ENCODE measurements around the gene GABBR2. TPM values are rescaled to one million over a fixed set of nuclear protein-coding genes. Genes with fewer than 3 reads are reported as not detected.
"Not testable (repeated sequence)": the region's sequence is repeated elsewhere in the genome, so short reads cannot be mapped to it uniquely, and the experiment has no call there.

Gene GABBR2
- total RNA-seq, 2 donors from 2014 or later, result 1.2 to 1.3 TPM

DNA sequence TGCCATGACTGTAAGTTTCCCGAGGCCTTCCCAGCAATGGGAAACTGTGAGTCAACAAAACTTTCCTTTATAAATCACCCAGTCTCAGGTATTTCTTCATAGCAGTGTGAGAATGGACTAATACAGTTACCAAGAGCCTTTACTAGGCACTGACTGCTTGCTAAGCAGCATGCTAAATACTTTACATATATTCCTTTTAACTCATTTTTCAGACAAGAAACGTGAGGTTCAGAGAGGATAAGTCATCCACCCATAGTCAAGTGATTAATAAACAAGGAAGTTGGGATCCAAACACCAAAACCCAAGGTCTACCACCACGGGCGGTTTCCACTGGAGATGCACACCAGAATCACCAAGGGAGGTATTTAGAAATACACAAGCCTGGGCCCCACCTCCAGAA is 50.8 kb downstream of the GABBR2 start:
- Mint-ChIP-seq H3K36me3 (ENCODE audit: low read depth) (no peaks in the 10 kb centered on the region), H3K4me1 (no peaks in the 10 kb centered on the region), H3K9me3 (peaks cover 3% of the 10 kb centered on the region), H3K27ac (no peak overlapping the region), H3K4me3 (no peak overlapping the region), H3K27me3 (ENCODE audit: insufficient read depth) (no peaks in the 10 kb centered on the region)
- no peaks in the 10 kb centered on the region for H3K9me3 ChIP-seq (ENCODE audit: control insufficient read depth, low read length)
- H3K36me3 ChIP-seq (ENCODE audit: control insufficient read depth, insufficient read depth, low read length), result no peaks in the 10 kb centered on the region
- no peaks in the 10 kb centered on the region for H3K27me3 ChIP-seq (ENCODE audit: control insufficient read depth, insufficient read depth, low read length, poor library complexity, severe bottlenecking)
- no peak overlapping the region for H3K9ac ChIP-seq (ENCODE audit: extremely low read depth, low read length, poor library complexity, severe bottlenecking)
- TF ChIP-seq, protein P1, sequence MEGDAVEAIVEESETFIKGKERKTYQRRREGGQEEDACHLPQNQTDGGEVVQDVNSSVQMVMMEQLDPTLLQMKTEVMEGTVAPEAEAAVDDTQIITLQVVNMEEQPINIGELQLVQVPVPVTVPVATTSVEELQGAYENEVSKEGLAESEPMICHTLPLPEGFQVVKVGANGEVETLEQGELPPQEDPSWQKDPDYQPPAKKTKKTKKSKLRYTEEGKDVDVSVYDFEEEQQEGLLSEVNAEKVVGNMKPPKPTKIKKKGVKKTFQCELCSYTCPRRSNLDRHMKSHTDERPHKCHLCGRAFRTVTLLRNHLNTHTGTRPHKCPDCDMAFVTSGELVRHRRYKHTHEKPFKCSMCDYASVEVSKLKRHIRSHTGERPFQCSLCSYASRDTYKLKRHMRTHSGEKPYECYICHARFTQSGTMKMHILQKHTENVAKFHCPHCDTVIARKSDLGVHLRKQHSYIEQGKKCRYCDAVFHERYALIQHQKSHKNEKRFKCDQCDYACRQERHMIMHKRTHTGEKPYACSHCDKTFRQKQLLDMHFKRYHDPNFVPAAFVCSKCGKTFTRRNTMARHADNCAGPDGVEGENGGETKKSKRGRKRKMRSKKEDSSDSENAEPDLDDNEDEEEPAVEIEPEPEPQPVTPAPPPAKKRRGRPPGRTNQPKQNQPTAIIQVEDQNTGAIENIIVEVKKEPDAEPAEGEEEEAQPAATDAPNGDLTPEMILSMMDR (conservative IDR thresholded peaks at IDR 0.05), result no peak
- WGBS, 2 experiments (ENCODE audit: insufficient coverage in 1 of 2, insufficient read length in 1 of 2), result 83 to 91% methylated on average over 1 to 4 of the region's 4 CpGs
- no peak overlapping the region for H3K4me3 ChIP-seq (ENCODE audit: low read length)
- H3K27ac ChIP-seq (ENCODE audit: low read depth, low read length), result no peak overlapping the region
- no peaks in the 10 kb centered on the region for H3K4me1 ChIP-seq (ENCODE audit: control insufficient read depth, insufficient read depth, low read length)
- no peak for DNase-seq

GRCh38 chr9:98656511-98656910 is 52.2 kb downstream of the GABBR2 start:
- Mint-ChIP-seq H3K9me3 (peaks cover 3% of the 10 kb centered on the region), H3K4me3 (no peak overlapping the region)
- WGBS, 2 experiments (ENCODE audit: insufficient coverage in 1 of 2, insufficient read length in 1 of 2), result 87% methylated on average over 2 of the region's 2 CpGs; no CpG with 5 or more reads in 1 of the 2 experiments

DNA sequence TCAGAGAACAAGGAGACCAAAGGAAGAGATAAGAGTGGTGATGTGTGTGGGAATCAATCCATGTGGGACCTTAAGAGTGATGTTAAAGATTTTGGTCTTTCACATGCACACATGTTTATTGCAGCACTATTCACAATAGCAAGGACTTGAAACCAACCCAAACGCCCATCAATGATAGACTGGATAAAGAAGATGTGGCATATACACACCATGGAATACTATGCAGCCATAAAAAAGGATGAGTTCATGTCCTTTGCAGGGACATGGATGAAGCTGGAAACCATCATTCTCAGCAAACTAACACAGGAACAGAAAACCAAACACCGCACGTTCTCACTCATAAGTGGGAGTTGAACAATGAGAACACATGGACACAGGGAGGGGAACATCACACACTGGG is 53.3 kb downstream of the GABBR2 start:
- not testable (repeated sequence) for H3K4me1 ChIP-seq (ENCODE audit: control insufficient read depth, insufficient read depth, low read length); H3K27me3 ChIP-seq (ENCODE audit: control insufficient read depth, insufficient read depth, low read length, poor library complexity, severe bottlenecking); H3K9ac ChIP-seq (ENCODE audit: extremely low read depth, low read length, poor library complexity, severe bottlenecking); H3K27ac Mint-ChIP-seq; H3K36me3 ChIP-seq (ENCODE audit: control insufficient read depth, insufficient read depth, low read length); H3K4me1 Mint-ChIP-seq; H3K9me3 Mint-ChIP-seq; DNase-seq; H3K36me3 Mint-ChIP-seq (ENCODE audit: low read depth); H3K4me3 Mint-ChIP-seq; H3K27me3 Mint-ChIP-seq (ENCODE audit: insufficient read depth); H3K4me3 ChIP-seq (ENCODE audit: low read length); H3K27ac ChIP-seq (ENCODE audit: low read depth, low read length); H3K9me3 ChIP-seq (ENCODE audit: control insufficient read depth, low read length)
- 100% methylated on average over 1 of the region's 3 CpGs; no CpG with 5 or more reads in 1 of the 2 experiments for WGBS, 2 experiments (ENCODE audit: insufficient coverage in 1 of 2, insufficient read length in 1 of 2)

More at GRCh38 chr9:98656511-98656910, 52.2 kb downstream of the GABBR2 start:
- no peak overlapping the region for H3K9ac ChIP-seq (ENCODE audit: extremely low read depth, low read length, poor library complexity, severe bottlenecking)
- no peaks in the 10 kb centered on the region for H3K4me1 ChIP-seq (ENCODE audit: control insufficient read depth, insufficient read depth, low read length)
- H3K36me3 ChIP-seq (ENCODE audit: control insufficient read depth, insufficient read depth, low read length), result no peaks in the 10 kb centered on the region
- H3K27ac ChIP-seq (ENCODE audit: low read depth, low read length), result no peak overlapping the region
- H3K36me3 Mint-ChIP-seq (ENCODE audit: low read depth), result no peaks in the 10 kb centered on the region
- no peak for DNase-seq
- H3K27ac Mint-ChIP-seq, result no peak overlapping the region
- no peaks in the 10 kb centered on the region for H3K9me3 ChIP-seq (ENCODE audit: control insufficient read depth, low read length)
- H3K27me3 ChIP-seq (ENCODE audit: control insufficient read depth, insufficient read depth, low read length, poor library complexity, severe bottlenecking), result no peaks in the 10 kb centered on the region
- TF ChIP-seq, protein P1 (conservative IDR thresholded peaks at IDR 0.05), result no peak
- no peaks in the 10 kb centered on the region for H3K4me1 Mint-ChIP-seq
- H3K4me3 ChIP-seq (ENCODE audit: low read length), result no peak overlapping the region
- no peaks in the 10 kb centered on the region for H3K27me3 Mint-ChIP-seq (ENCODE audit: insufficient read depth)

DNA sequence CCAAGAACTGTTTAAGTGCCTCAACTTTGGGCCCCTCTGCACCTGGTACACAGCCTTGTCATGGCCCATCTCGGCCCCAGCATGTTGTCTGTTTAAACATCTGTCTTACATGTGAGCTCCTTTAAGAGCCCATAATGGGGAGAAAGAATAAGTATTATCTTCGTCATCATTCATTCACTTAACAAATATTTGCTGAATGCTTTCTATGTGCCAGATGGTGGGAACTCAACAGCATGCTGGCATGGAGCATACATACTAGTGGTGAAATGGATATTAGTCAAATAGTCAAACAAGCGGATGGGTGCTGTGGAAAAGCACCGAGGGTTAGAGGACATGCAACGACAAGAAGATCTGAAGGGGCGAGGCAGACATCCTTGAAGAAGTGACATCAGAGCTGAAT is 54.5 kb downstream of the GABBR2 start:
- H3K36me3 ChIP-seq (ENCODE audit: control insufficient read depth, insufficient read depth, low read length), result no peaks in the 10 kb centered on the region

More for the DNA sequence above, 54.5 kb downstream of the GABBR2 start:
- H3K27me3 ChIP-seq (ENCODE audit: control insufficient read depth, insufficient read depth, low read length, poor library complexity, severe bottlenecking), result no peaks in the 10 kb centered on the region
- TF ChIP-seq, protein P1 (conservative IDR thresholded peaks at IDR 0.05), result no peak
- H3K4me1 Mint-ChIP-seq, result no peaks in the 10 kb centered on the region
- no peaks in the 10 kb centered on the region for H3K9me3 ChIP-seq (ENCODE audit: control insufficient read depth, low read length)
- peaks cover 3% of the 10 kb centered on the region for H3K9me3 Mint-ChIP-seq
- no peak overlapping the region for H3K9ac ChIP-seq (ENCODE audit: extremely low read depth, low read length, poor library complexity, severe bottlenecking)
- no peaks in the 10 kb centered on the region for H3K36me3 Mint-ChIP-seq (ENCODE audit: low read depth)
- H3K27ac Mint-ChIP-seq, result no peak overlapping the region
- no peak overlapping the region for H3K27ac ChIP-seq (ENCODE audit: low read depth, low read length)
- no peaks in the 10 kb centered on the region for H3K4me1 ChIP-seq (ENCODE audit: control insufficient read depth, insufficient read depth, low read length)
- no peaks in the 10 kb centered on the region for H3K27me3 Mint-ChIP-seq (ENCODE audit: insufficient read depth)
- no peak overlapping the region for H3K4me3 Mint-ChIP-seq
- no peak overlapping the region for H3K4me3 ChIP-seq (ENCODE audit: low read length)
- DNase-seq, result no peak
- 93 to 94% methylated on average over 4 to 6 of the region's 6 CpGs for WGBS, 2 experiments (ENCODE audit: insufficient coverage in 1 of 2, insufficient read length in 1 of 2)
